ENCODE measurements around the gene CD109. TPM values are rescaled to one million over a fixed set of nuclear protein-coding genes. Genes with fewer than 3 reads are reported as not detected.

CD109 gene
- total and polyA plus RNA-seq, 2 of the 8 experiments (the other 6 are each of a cell fraction or from before 2014, with no cell fraction given) = 1.4 to 5.3 TPM

GRCh38 chr6:73656531-73657145 lies 39.4 kb upstream of the CD109 start:
- no peak overlapping the region for H3K9ac ChIP-seq (replicated peaks in 1 of 4; ENCODE audit: extremely low read depth in 1 of 4, low read depth in 3 of 4, low read length in 3 of 4)
- H2AFZ ChIP-seq (ENCODE audit: low read length) = no peak overlapping the region
- H3K27me3 ChIP-seq (replicated peaks in 1 of 4; ENCODE audit: control insufficient read depth in 3 of 4, extremely low read depth in 1 of 4, insufficient read depth in 3 of 4, low read length in 3 of 4) = no peaks in the 10 kb centered on the region
- H3K23ac ChIP-seq (ENCODE audit: insufficient read length) = no peak overlapping the region
- no peak overlapping the region for H2BK15ac ChIP-seq (ENCODE audit: low read length)
- H3K18ac ChIP-seq (ENCODE audit: extremely low read depth, low read length) = no peak overlapping the region
- H4K5ac ChIP-seq (ENCODE audit: insufficient read length, low read depth, low read length) = no peak overlapping the region
- H3K4me3 ChIP-seq (ENCODE audit: extremely low read depth in 1 of 4, insufficient read depth in 2 of 4, low read depth in 3 of 4, low read length in 4 of 4) = no peak overlapping the region
- no peak overlapping the region for H2BK12ac ChIP-seq (ENCODE audit: low read depth, low read length)
- no peak overlapping the region for H3K4ac ChIP-seq (replicated peaks; ENCODE audit: insufficient read length, low read depth, low read length)
- FAIRE-seq = no peak
- no peaks in the 10 kb centered on the region for H3K79me1 ChIP-seq (ENCODE audit: low read depth, low read length)
- H4K8ac ChIP-seq (ENCODE audit: extremely low read depth, insufficient read depth, low read length) = no peak overlapping the region
- H3K4me1 ChIP-seq (replicated peaks in 1 of 4; ENCODE audit: control insufficient read depth in 3 of 4, insufficient read depth in 4 of 4, low read length in 3 of 4) = peaks cover 0 to 9% (median 5%) of the 10 kb centered on the region in 4 experiments; a peak in 3 of 7 replicates
- H3K27ac ChIP-seq (ENCODE audit: low read depth, low read length) = no peak overlapping the region
- ChIA-PET CTCF (ENCODE audit: partially characterized antibody) (interaction anchor here (1.3 kb wide), 1 partner anchor 19 kb away, joined by 5 read pairs; no protein-coding TSS in a partner anchor), POLR2A (ENCODE audit: partially characterized antibody) (interaction anchor here (1.3 kb wide), 1 partner anchor 137 kb away, joined by 3 read pairs; no protein-coding TSS in a partner anchor)
- H3K36me3 ChIP-seq (ENCODE audit: control insufficient read depth in 2 of 4, insufficient read depth in 4 of 4, low read length in 3 of 4) = no peaks in the 10 kb centered on the region
- H3K23me2 ChIP-seq (ENCODE audit: low read depth, low read length) = 0 out of 2 replicates have a peak, but pooled peaks cover 4% of the 10 kb centered on the region
- H2BK5ac ChIP-seq (ENCODE audit: low read depth, low read length) = no peak overlapping the region
- no peak overlapping the region for H3K56ac ChIP-seq (replicated peaks; ENCODE audit: insufficient read length, low read depth, low read length)
- H2BK120ac ChIP-seq (replicated peaks; ENCODE audit: low read depth, low read length) = no peak overlapping the region
- peaks cover 0 to 5% of the 10 kb centered on the region in 2 experiments; a peak in 1 of 4 replicates for H3K9me3 ChIP-seq (ENCODE audit: insufficient read depth in 2 of 2, low read depth in 1 of 2, low read length in 1 of 2)
- H2AK5ac ChIP-seq (ENCODE audit: low read depth, low read length) = no peak overlapping the region
- no peaks in the 10 kb centered on the region for H3K79me2 ChIP-seq (ENCODE audit: control insufficient read depth in 1 of 2, insufficient read depth in 2 of 2, low read length in 2 of 2)
- H2BK20ac ChIP-seq (ENCODE audit: low read length) = no peak overlapping the region
- 93% methylated on average over 2 of the region's 2 CpGs; no CpG with 5 or more reads in 1 of the 2 experiments for WGBS, 2 experiments (ENCODE audit: extremely low coverage in 1 of 2, insufficient coverage in 1 of 2, insufficient read length in 1 of 2, insufficient replicate concordance in 2 of 2, low coverage in 1 of 2, low lambda C conversion rate in 2 of 2, missing lambda C conversion rate in 1 of 2)
- no peak overlapping the region for H4K91ac ChIP-seq (replicated peaks; ENCODE audit: insufficient read length, low read length)
- no peaks in the 10 kb centered on the region for H4K20me1 ChIP-seq (replicated peaks in 1 of 2; ENCODE audit: control insufficient read depth in 1 of 2, insufficient read depth in 2 of 2, low read length in 2 of 2)
- no peak overlapping the region for H3K4me2 ChIP-seq (ENCODE audit: insufficient read depth in 1 of 2, low read depth in 2 of 2, low read length in 2 of 2)
- no peak for DNase-seq (ENCODE audit: low read depth in 1 of 2, low spot score in 2 of 2)
- H3K14ac ChIP-seq (ENCODE audit: insufficient read length) = no peak overlapping the region
- TF ChIP-seq EGR1 (IDR thresholded peaks at IDR 0.05; ENCODE audit: borderline replicate concordance, low read depth, low read length) = no peak
- TF ChIP-seq KDM1A (IDR thresholded peaks at IDR 0.05; ENCODE audit: borderline replicate concordance, low read length) = no peak
- no peak for TF ChIP-seq KDM4A (IDR thresholded peaks at IDR 0.05; ENCODE audit: low read depth, low read length, severe bottlenecking)
- no peak for TF ChIP-seq YY1 (IDR thresholded peaks at IDR 0.05; ENCODE audit: low read depth, low read length)
- no peak for TF ChIP-seq TAF1 (IDR thresholded peaks at IDR 0.05; ENCODE audit: low read depth, low read length)
- no peak for TF ChIP-seq RBBP5 (IDR thresholded peaks at IDR 0.05; ENCODE audit: borderline replicate concordance, low read depth, low read length)
- TF ChIP-seq HDAC2 (IDR thresholded peaks at IDR 0.05; ENCODE audit: borderline replicate concordance in 1 of 2, low read depth in 2 of 2, low read length in 2 of 2) = no peak
- no peak for TF ChIP-seq RFX5 (IDR thresholded peaks at IDR 0.05; ENCODE audit: borderline replicate concordance, low read depth, low read length)
- no peak for TF ChIP-seq GABPA (IDR thresholded peaks at IDR 0.05; ENCODE audit: borderline replicate concordance, insufficient read depth, low read length)
- TF ChIP-seq SIX5 (IDR thresholded peaks at IDR 0.05; ENCODE audit: low read depth, low read length) = no peak
- no peak for TF ChIP-seq GTF2F1 (IDR thresholded peaks at IDR 0.05; ENCODE audit: borderline replicate concordance, low read depth, low read length)
- no peak for TF ChIP-seq RAD21 (IDR thresholded peaks at IDR 0.05 in 1 of 2, conservative IDR thresholded peaks at IDR 0.05 in 1 of 2; ENCODE audit: low read depth in 2 of 2, low read length in 2 of 2)
- no peak for TF ChIP-seq POLR2A (IDR thresholded peaks at IDR 0.05; ENCODE audit: control extremely low read depth in 1 of 2, low read depth in 2 of 2, low read length in 2 of 2)

Data from H1 (cell line).